ENCODE results near the gene LAMA2. TPM values are rescaled to one million over a fixed set of nuclear protein-coding genes. Genes with fewer than 3 reads are reported as not detected.

The LAMA2 gene
- total and polyA plus RNA-seq, 4 donors, result 5.2 to 105 (median 45.9) TPM

- H3K4me1 ChIP-seq (ENCODE audit: control insufficient read depth in 5 of 5, insufficient read depth in 5 of 5, low read length in 5 of 5), result no peaks in the 10 kb centered on the region
- H3K4me3 ChIP-seq, result no peak overlapping the region
- no peaks in the 10 kb centered on the region for H3K9me3 ChIP-seq (ENCODE audit: control insufficient read depth in 4 of 4, insufficient read depth in 3 of 4, low read length in 3 of 4)
- TF ChIP-seq CTCF (IDR thresholded peaks at IDR 0.05; ENCODE audit: control extremely low read depth, extremely low read depth), result no peak
- H3K27me3 ChIP-seq (ENCODE audit: control insufficient read depth in 3 of 3, insufficient read depth in 3 of 3, low read length in 2 of 3), result no peaks in the 10 kb centered on the region
- peaks cover 0 to 14% (median 5%) of the 10 kb centered on the region in 4 donors for H3K36me3 ChIP-seq (ENCODE audit: control insufficient read depth in 4 of 4, insufficient read depth in 4 of 4, low read length in 4 of 4)
- no peak overlapping the region for H3K9ac ChIP-seq (ENCODE audit: insufficient read depth in 1 of 2, low read length in 2 of 2)
- DNase-seq, result no peak
- peak overlapping the region in 1 of 2 donors; percentile 21 for H3K27ac ChIP-seq (ENCODE audit: low read depth in 1 of 2, low read length in 1 of 2)
- 63 to 66% methylated on average over 1 of the region's 1 CpG for WGBS, 2 donors
- ATAC-seq (ENCODE audit: insufficient read depth, low FRiP score), result no peak
Measured at GRCh38 chr6:129402244-129402643, 519.3 kb downstream of the LAMA2 start.

- H3K36me3 ChIP-seq (ENCODE audit: control insufficient read depth in 4 of 4, insufficient read depth in 4 of 4, low read length in 4 of 4), result peaks cover 0 to 8% (median 7%) of the 10 kb centered on the region in 4 donors
- ATAC-seq (ENCODE audit: insufficient read depth, low FRiP score), result no peak
- H3K4me1 ChIP-seq (ENCODE audit: control insufficient read depth in 5 of 5, insufficient read depth in 5 of 5, low read length in 5 of 5), result no peaks in the 10 kb centered on the region
- H3K4me3 ChIP-seq, result no peak overlapping the region
- TF ChIP-seq CTCF (IDR thresholded peaks at IDR 0.05; ENCODE audit: control extremely low read depth, extremely low read depth), result no peak
- H3K27ac ChIP-seq (ENCODE audit: low read depth in 1 of 2, low read length in 1 of 2), result no peak overlapping the region
- H3K27me3 ChIP-seq (ENCODE audit: control insufficient read depth in 3 of 3, insufficient read depth in 3 of 3, low read length in 2 of 3), result no peaks in the 10 kb centered on the region
- DNase-seq, result no peak
- no peak overlapping the region for H3K9ac ChIP-seq (ENCODE audit: insufficient read depth in 1 of 2, low read length in 2 of 2)
- no peaks in the 10 kb centered on the region for H3K9me3 ChIP-seq (ENCODE audit: control insufficient read depth in 4 of 4, insufficient read depth in 3 of 4, low read length in 3 of 4)
- 88 to 95% methylated on average over 1 of the region's 1 CpG for WGBS, 2 donors
Measured at GRCh38 chr6:129411092-129411491, 528.2 kb downstream of the LAMA2 start.

- peaks cover 0 to 2% (median 0%) of the 10 kb centered on the region in 4 donors for H3K9me3 ChIP-seq (ENCODE audit: control insufficient read depth in 4 of 4, insufficient read depth in 3 of 4, low read length in 3 of 4)
- H3K36me3 ChIP-seq (ENCODE audit: control insufficient read depth in 4 of 4, insufficient read depth in 4 of 4, low read length in 4 of 4), result peaks cover 0 to 7% (median 6%) of the 10 kb centered on the region in 4 donors
- no peak overlapping the region for H3K9ac ChIP-seq (ENCODE audit: insufficient read depth in 1 of 2, low read length in 2 of 2)
- ATAC-seq (ENCODE audit: insufficient read depth, low FRiP score), result no peak
- no peak overlapping the region for H3K4me3 ChIP-seq
- no peak overlapping the region for H3K27ac ChIP-seq (ENCODE audit: low read depth in 1 of 2, low read length in 1 of 2)
- WGBS, 2 donors, result 95 to 96% methylated on average over 6 of the region's 6 CpGs
- no peak for TF ChIP-seq CTCF (IDR thresholded peaks at IDR 0.05; ENCODE audit: control extremely low read depth, extremely low read depth)
- DNase-seq, result no peak
- H3K27me3 ChIP-seq (ENCODE audit: control insufficient read depth in 3 of 3, insufficient read depth in 3 of 3, low read length in 2 of 3), result no peaks in the 10 kb centered on the region
- H3K4me1 ChIP-seq (ENCODE audit: control insufficient read depth in 5 of 5, insufficient read depth in 5 of 5, low read length in 5 of 5), result no peaks in the 10 kb centered on the region
Measured at GRCh38 chr6:129416337-129416990, 533.5 kb downstream of the LAMA2 start.
